ENCODE measurements around the gene EEF1E1.

EEF1E1 gene

GRCh38 chr6:8079126-8079525 is 23.2 kb downstream of the EEF1E1 start:
- H3K79me2 ChIP-seq (ENCODE audit: insufficient read depth, low read length) = no peaks in the 10 kb centered on the region
- no peak for DNase-seq
- no peaks in the 10 kb centered on the region for H3K27me3 ChIP-seq (ENCODE audit: insufficient read depth, low read length, poor library complexity)
- no peak overlapping the region for H3K9ac ChIP-seq (ENCODE audit: low read depth, low read length)
- no peak overlapping the region for H3K27ac ChIP-seq (ENCODE audit: low read length)
- H2AFZ ChIP-seq (ENCODE audit: low read depth, low read length) = no peak overlapping the region
- H3K36me3 ChIP-seq (ENCODE audit: insufficient read depth, low read length) = peaks cover 4% of the 10 kb centered on the region; the same call in 1 of the 2 replicates
- TF ChIP-seq CTCF (IDR thresholded peaks at IDR 0.05; ENCODE audit: borderline replicate concordance, extremely low read depth, low read length, poor library complexity, severe bottlenecking) (no peak), EZH2 (IDR thresholded peaks at IDR 0.05; ENCODE audit: borderline replicate concordance, low read depth, low read length, severe bottlenecking) (no peak)
- no peak for ATAC-seq (ENCODE audit: insufficient read depth, low read depth)
- H3K4me1 ChIP-seq (ENCODE audit: insufficient read depth, low read length) = no peaks in the 10 kb centered on the region
- no peak overlapping the region for H3K4me3 ChIP-seq (ENCODE audit: low read depth in 1 of 2, low read length in 2 of 2)
- H3K4me2 ChIP-seq (ENCODE audit: insufficient read depth, low read length) = no peak overlapping the region
- H3K9me3 ChIP-seq (ENCODE audit: insufficient read depth, low read length, severe bottlenecking) = no peaks in the 10 kb centered on the region
- H4K20me1 ChIP-seq (ENCODE audit: insufficient read depth, low read length) = no peaks in the 10 kb centered on the region; the same call in 1 of the 2 replicates

- no peak overlapping the region for H3K4me3 ChIP-seq (ENCODE audit: low read depth in 1 of 2, low read length in 2 of 2)
- no peak overlapping the region for H3K27ac ChIP-seq (ENCODE audit: low read length)
- H3K4me1 ChIP-seq (ENCODE audit: insufficient read depth, low read length) = no peaks in the 10 kb centered on the region
- no peaks in the 10 kb centered on the region; the same call in 1 of the 2 replicates for H3K36me3 ChIP-seq (ENCODE audit: insufficient read depth, low read length)
- H4K20me1 ChIP-seq (ENCODE audit: insufficient read depth, low read length) = no peaks in the 10 kb centered on the region
- no peaks in the 10 kb centered on the region for H3K79me2 ChIP-seq (ENCODE audit: insufficient read depth, low read length)
- no peaks in the 10 kb centered on the region for H3K27me3 ChIP-seq (ENCODE audit: insufficient read depth, low read length, poor library complexity)
- H3K4me2 ChIP-seq (ENCODE audit: insufficient read depth, low read length) = no peak overlapping the region
- H3K9ac ChIP-seq (ENCODE audit: low read depth, low read length) = no peak overlapping the region
- DNase-seq (no peak), ATAC-seq (ENCODE audit: insufficient read depth, low read depth) (no peak)
- H2AFZ ChIP-seq (ENCODE audit: low read depth, low read length) = no peak overlapping the region
- TF ChIP-seq CTCF (IDR thresholded peaks at IDR 0.05; ENCODE audit: borderline replicate concordance, extremely low read depth, low read length, poor library complexity, severe bottlenecking) = no peak
- TF ChIP-seq EZH2 (IDR thresholded peaks at IDR 0.05; ENCODE audit: borderline replicate concordance, low read depth, low read length, severe bottlenecking) = no peak
- H3K9me3 ChIP-seq (ENCODE audit: insufficient read depth, low read length, severe bottlenecking) = no peaks in the 10 kb centered on the region
Observed at GRCh38 chr6:8077991-8078390, 24.4 kb downstream of the EEF1E1 start.

GRCh38 chr6:8075704-8076103 is 26.6 kb downstream of the EEF1E1 start:
- Histone ChIP-seq H3K27ac (ENCODE audit: low read length) (no peak overlapping the region), H3K9me3 (ENCODE audit: insufficient read depth, low read length, severe bottlenecking) (no peaks in the 10 kb centered on the region), H3K79me2 (ENCODE audit: insufficient read depth, low read length) (no peaks in the 10 kb centered on the region), H3K4me3 (ENCODE audit: low read depth in 1 of 2, low read length in 2 of 2) (no peak overlapping the region), H3K9ac (ENCODE audit: low read depth, low read length) (no peak overlapping the region), H3K36me3 (ENCODE audit: insufficient read depth, low read length) (no peaks in the 10 kb centered on the region; the same call in 1 of the 2 replicates), H2AFZ (ENCODE audit: low read depth, low read length) (no peak overlapping the region), H3K4me1 (ENCODE audit: insufficient read depth, low read length) (no peaks in the 10 kb centered on the region), H3K4me2 (ENCODE audit: insufficient read depth, low read length) (no peak overlapping the region), H4K20me1 (ENCODE audit: insufficient read depth, low read length) (no peaks in the 10 kb centered on the region), H3K27me3 (ENCODE audit: insufficient read depth, low read length, poor library complexity) (no peaks in the 10 kb centered on the region)
- TF ChIP-seq EZH2 (IDR thresholded peaks at IDR 0.05; ENCODE audit: borderline replicate concordance, low read depth, low read length, severe bottlenecking) = no peak
- no peak for TF ChIP-seq CTCF (IDR thresholded peaks at IDR 0.05; ENCODE audit: borderline replicate concordance, extremely low read depth, low read length, poor library complexity, severe bottlenecking)
- ATAC-seq (ENCODE audit: insufficient read depth, low read depth) (no peak), DNase-seq (no peak)

GRCh38 chr6:8075185-8075584 is 27.2 kb downstream of the EEF1E1 start:
- H3K9me3 ChIP-seq (ENCODE audit: insufficient read depth, low read length, severe bottlenecking) = no peaks in the 10 kb centered on the region
- no peaks in the 10 kb centered on the region for H3K4me1 ChIP-seq (ENCODE audit: insufficient read depth, low read length)
- H4K20me1 ChIP-seq (ENCODE audit: insufficient read depth, low read length) = no peaks in the 10 kb centered on the region
- no peak overlapping the region for H3K4me3 ChIP-seq (ENCODE audit: low read depth in 1 of 2, low read length in 2 of 2)
- no peaks in the 10 kb centered on the region for H3K79me2 ChIP-seq (ENCODE audit: insufficient read depth, low read length)
- no peak overlapping the region for H3K27ac ChIP-seq (ENCODE audit: low read length)
- no peaks in the 10 kb centered on the region for H3K36me3 ChIP-seq (ENCODE audit: insufficient read depth, low read length)
- TF ChIP-seq CTCF (IDR thresholded peaks at IDR 0.05; ENCODE audit: borderline replicate concordance, extremely low read depth, low read length, poor library complexity, severe bottlenecking) (no peak), EZH2 (IDR thresholded peaks at IDR 0.05; ENCODE audit: borderline replicate concordance, low read depth, low read length, severe bottlenecking) (no peak)
- no peak for ATAC-seq (ENCODE audit: insufficient read depth, low read depth)
- H3K9ac ChIP-seq (ENCODE audit: low read depth, low read length) = no peak overlapping the region
- no peak overlapping the region for H3K4me2 ChIP-seq (ENCODE audit: insufficient read depth, low read length)
- no peak for DNase-seq
- H3K27me3 ChIP-seq (ENCODE audit: insufficient read depth, low read length, poor library complexity) = no peaks in the 10 kb centered on the region
- no peak overlapping the region for H2AFZ ChIP-seq (ENCODE audit: low read depth, low read length)
